Ovary (tissue), 9 donors: ENCODE measurements around the gene KIF16B. TPM values are rescaled to one million over a fixed set of nuclear protein-coding genes. Genes with fewer than 3 reads are reported as not detected.

Source experiments
- DNase-seq, 5 donors: peaks; one replicate each; pipeline ENCODE4 v3.0.0-alpha.2; 2019 to 2020
- H3K27ac ChIP-seq, 2 donors: fragments of 200-600 bp; one replicate each; pipeline versions ENCODE4 v1.5.1 to v1.8.0; 2019 to 2022
- H3K27me3 ChIP-seq: fragments of 200-600 bp; one replicate; pipeline ENCODE4 v1.8.0; 2022
- H3K36me3 ChIP-seq: fragments of 200-600 bp; sonication (generic); one replicate; pipeline ENCODE4 v1.5.1; 2019
- H3K4me1 ChIP-seq: one replicate; pipeline ENCODE4 v1.8.1; 2013; ENCODE audit warnings: mild to moderate bottlenecking, moderate library complexity; ENCODE audit not compliant: insufficient read depth
- H3K4me3 ChIP-seq: fragments of 200-600 bp; sonication (generic); one replicate; pipeline ENCODE4 v1.5.1; 2017
- H3K9me3 ChIP-seq, 2 donors: fragments of 200-600 bp in 1 of 2; sonication (generic) in 1 of 2; one replicate each; pipeline versions ENCODE4 v1.5.1 to v1.8.1; 2013 to 2019; ENCODE audit warnings: mild to moderate bottlenecking in 1 of 2, moderate library complexity in 1 of 2
- CTCF ChIP-seq, 3 donors: fragments of 450-650 bp in 2 of 3; fragments of 200-600 bp in 1 of 3; IDR thresholded peaks; one replicate each; pipeline versions ENCODE4 v1.5.1 to v1.8.0; 2016 to 2022; ENCODE audit warnings: antibody characterized with exemption in 3 of 3, mild to moderate bottlenecking in 1 of 3
- EP300 ChIP-seq: sonication (generic); formaldehyde crosslinking; IDR thresholded peaks from one replicate; pipeline ENCODE4 v1.6.1; 2017; ENCODE audit warnings: antibody characterized with exemption
- POLR2A ChIP-seq: fragments of 450-650 bp; IDR thresholded peaks from one replicate; pipeline ENCODE4 v1.6.1; 2017; ENCODE audit warnings: antibody characterized with exemption, mild to moderate bottlenecking, moderate library complexity
- WGBS, 3 donors: extraction: QIAGEN DNeasy Blood & Tissue Kit in 1 of 3; methylation state at CpG; one replicate each; pipeline versions ENCODE4 v1.1.5 to v1.1.7; 2013 to 2017; 5-methylcytosine and 5-hydroxymethylcytosine counted together
- intact Hi-C, 4 donors: fragments of 100-400 bp; cut with DNase I; formaldehyde crosslinking; loops; one replicate each; pipeline versions ENCODE4 v1.11.0 to v1.15.1; 2022 to 2023
- polyA plus RNA-seq, 2 donors: library from polyadenylated mRNA; stranded (reverse); fragments of 200-250 nt in 1 of 2; fragments of 350-450 nt in 1 of 2; fragmentation: Illumina TruSeq in 1 of 2; extraction: RNeasy Lipid Tissue Mini Kit (QIAGEN cat#74804) in 1 of 2; gene quantifications; one replicate each; pipeline ENCODE4 v1.2.3, GENCODE V29; 2013 to 2014
- total RNA-seq, 7 donors: library from RNA; depleted of rRNA in 2 of 7; stranded (reverse); fragments of >200 nt in 2 of 7; fragmentation: NEBNext Ultra II Directional in 3 of 7; extraction: Animal tissue kit (Norgen Biotek cat#: 25700) in 3 of 7; gene quantifications; one replicate each; pipeline versions ENCODE4 v1.1.0 to v1.2.4, GENCODE V29; 2016 to 2023
- donor health status: DM: no; HTN: no; CAD: no; lungs with moderate emphysema.
- donor health status: DM: no; HTN: no; CAD: no.
- donor health status: Bipolar disorder and iron deficiency.
- donor health status: DM: yes; HTN: yes; CAD: no.
- donor health status: DM: no; HTN: no; CAD: no.
- donor health status: DM: yes; HTN: yes; CAD: no.

Gene KIF16B
- total and polyA plus RNA-seq, 9 donors: 10.9 to 28.1 (median 20.2) TPM

GRCh38 chr20:16408981-16409380 is 164.3 kb downstream of the KIF16B start:
- TF ChIP-seq EP300 (no peak), CTCF (IDR thresholded peaks at IDR 0.05) (no peak), POLR2A (no peak)
- Histone ChIP-seq H3K4me3 (no peak overlapping the region), H3K27ac (no peak overlapping the region), H3K27me3 (no peaks in the 10 kb centered on the region), H3K9me3 (peaks cover 0 to 5% of the 10 kb centered on the region in 2 donors), H3K4me1 (peaks cover 3% of the 10 kb centered on the region), H3K36me3 (no peaks in the 10 kb centered on the region)
- WGBS, 3 donors: 99 to 100% (median 100%) methylated on average over 1 of the region's 1 CpG
- intact Hi-C loops: no loop called here
- no peak for DNase-seq

DNA sequence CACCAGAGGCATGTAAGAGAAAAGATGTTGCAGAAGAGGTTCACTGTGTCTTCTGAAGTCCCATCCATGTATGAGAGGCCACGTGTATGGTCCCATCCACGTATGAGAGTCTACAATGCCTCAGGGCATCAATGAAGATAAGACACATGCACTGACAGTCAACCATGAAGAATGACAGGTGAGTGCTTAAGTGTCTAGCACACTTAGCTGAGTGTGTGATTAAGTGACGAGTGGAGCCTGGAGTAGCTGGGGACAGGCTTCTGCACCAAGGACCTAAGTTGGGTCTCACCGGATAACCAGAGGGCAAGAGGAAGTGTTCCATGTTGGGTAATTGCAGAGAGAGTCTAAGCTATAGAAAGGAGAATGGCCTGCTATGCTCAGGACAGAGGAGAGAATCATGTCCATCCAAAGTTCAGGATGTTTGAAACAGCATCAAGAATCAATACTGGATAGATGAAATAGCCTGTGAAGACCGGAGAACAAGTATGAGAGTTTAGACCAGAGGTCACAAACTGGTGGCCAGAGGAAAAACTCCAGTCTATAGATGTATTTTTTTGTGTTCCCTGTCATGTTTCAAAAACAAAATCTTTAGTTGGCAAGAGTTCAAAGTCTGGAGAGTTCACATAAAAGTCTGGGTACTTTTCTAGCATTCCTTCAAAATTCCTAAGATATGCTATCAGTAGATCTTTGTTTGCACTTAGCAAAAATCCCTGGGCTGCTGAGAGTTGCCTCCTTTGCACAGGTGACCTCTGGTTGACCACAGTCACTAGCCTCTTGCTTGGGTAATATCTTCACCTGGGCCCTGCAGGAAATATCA is 165.8 kb downstream of the KIF16B start:
- H3K27me3 ChIP-seq: no peaks in the 10 kb centered on the region
- H3K36me3 ChIP-seq: no peaks in the 10 kb centered on the region
- peaks cover 3% of the 10 kb centered on the region for H3K4me1 ChIP-seq
- TF ChIP-seq POLR2A (no peak), CTCF (IDR thresholded peaks at IDR 0.05) (no peak), EP300 (no peak)
- H3K4me3 ChIP-seq: no peak overlapping the region
- WGBS, 3 donors: 90 to 91% (median 91%) methylated on average over 5 of the region's 5 CpGs
- intact Hi-C loops: no loop called here
- DNase-seq: no peak
- H3K27ac ChIP-seq: no peak overlapping the region
- peaks cover 0 to 5% of the 10 kb centered on the region in 2 donors for H3K9me3 ChIP-seq

DNA sequence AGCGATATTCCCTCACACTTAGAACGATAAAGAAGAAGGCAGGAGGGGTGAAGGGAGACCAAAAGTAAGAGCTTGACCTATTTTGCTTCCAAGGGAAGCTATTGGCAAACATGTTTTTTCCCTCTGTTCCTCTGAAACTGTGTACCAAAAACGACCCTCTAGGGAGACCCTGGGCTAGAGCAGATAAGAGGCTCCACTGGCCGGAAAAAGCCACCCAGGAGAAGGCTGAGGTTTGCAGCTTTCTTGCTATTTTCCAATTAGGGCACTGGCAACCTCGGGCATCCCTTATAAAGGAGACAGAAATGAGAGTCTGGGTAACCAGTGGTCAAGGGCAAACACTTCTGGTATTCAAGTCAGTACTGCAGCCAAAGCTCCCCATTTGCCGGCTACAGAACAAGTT is 168.0 kb downstream of the KIF16B start:
- intact Hi-C loops: no loop called here
- TF ChIP-seq CTCF (IDR thresholded peaks at IDR 0.05) (no peak), POLR2A (no peak)
- Histone ChIP-seq H3K27me3 (no peaks in the 10 kb centered on the region), H3K27ac (no peak overlapping the region), H3K4me3 (no peak overlapping the region), H3K9me3 (no peaks in the 10 kb centered on the region), H3K4me1 (peaks cover 3% of the 10 kb centered on the region), H3K36me3 (no peaks in the 10 kb centered on the region)
- no peak for DNase-seq
- 31 to 69% (median 37%) methylated on average over 6 of the region's 6 CpGs for WGBS, 3 donors

- 92 to 94% (median 93%) methylated on average over 9 of the region's 9 CpGs for WGBS, 3 donors
- no peak for DNase-seq
- no peak overlapping the region for H3K27ac ChIP-seq
- no peaks in the 10 kb centered on the region for H3K36me3 ChIP-seq
- H3K27me3 ChIP-seq: no peaks in the 10 kb centered on the region
- intact Hi-C loops: no loop called here
- H3K4me3 ChIP-seq: no peak overlapping the region
- H3K4me1 ChIP-seq: peaks cover 3% of the 10 kb centered on the region
- H3K9me3 ChIP-seq: no peaks in the 10 kb centered on the region
- TF ChIP-seq CTCF (IDR thresholded peaks at IDR 0.05) (no peak), EP300 (no peak)
These were observed 168.6 kb downstream of the KIF16B start for GRCh38 chr20:16404640-16405039.
